CD4-positive, alpha-beta T cell treated with Interleukin-1 beta for 1 hour (primary cell): ENCODE measurements around the gene ABHD10.

Experiments used
- DNase-seq, 2 donors: peaks; one replicate each; pipeline ENCODE4 v3.0.0-alpha.2; 2020 to 2022

ABHD10 gene

DNA sequence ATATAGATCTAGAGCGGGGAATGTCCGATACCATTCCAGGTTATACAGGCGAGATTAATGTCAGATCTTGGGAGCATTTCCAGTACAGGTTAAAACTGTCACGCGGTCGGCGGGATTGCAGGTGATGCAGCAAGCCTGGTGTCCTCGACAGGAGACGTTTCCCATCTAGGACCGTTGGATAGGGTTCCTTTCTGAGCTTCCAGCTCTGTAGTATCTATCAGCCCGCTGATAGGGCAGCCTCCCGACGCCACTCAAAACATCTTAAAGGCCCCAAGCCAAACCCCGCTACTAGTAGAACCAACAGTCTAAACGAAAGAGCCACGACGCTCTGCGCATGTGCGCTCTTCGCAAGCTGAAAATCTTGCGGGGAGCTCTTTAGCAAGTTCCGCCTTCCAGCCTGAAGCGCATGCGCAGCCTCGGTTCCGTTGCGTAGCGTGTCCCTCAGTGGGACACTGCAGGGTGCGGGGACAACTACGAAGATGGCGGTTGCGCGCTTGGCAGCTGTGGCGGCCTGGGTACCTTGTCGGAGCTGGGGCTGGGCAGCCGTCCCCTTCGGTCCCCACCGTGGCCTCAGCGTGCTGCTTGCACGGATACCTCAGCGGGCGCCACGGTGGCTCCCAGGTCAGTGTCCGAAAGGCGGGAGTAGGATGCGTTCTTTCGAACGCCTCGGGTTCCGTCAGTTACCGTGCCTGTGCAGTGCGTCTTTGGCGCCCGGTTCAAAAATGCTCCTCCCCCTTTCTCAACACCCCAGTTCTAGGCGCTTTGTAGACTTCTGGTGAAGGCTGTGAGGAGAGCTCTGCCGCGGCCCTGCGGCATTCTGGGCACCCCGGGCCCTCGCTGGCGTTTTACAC lies at the start of gene ABHD10:
Gene ABHD10 (plus strand): TSS at position 444 of the 851 bp plus-strand sequence. CDS start 36 bp downstream, at position 480.
- DNase-seq = peak; percentile 96 to 97

DNA sequence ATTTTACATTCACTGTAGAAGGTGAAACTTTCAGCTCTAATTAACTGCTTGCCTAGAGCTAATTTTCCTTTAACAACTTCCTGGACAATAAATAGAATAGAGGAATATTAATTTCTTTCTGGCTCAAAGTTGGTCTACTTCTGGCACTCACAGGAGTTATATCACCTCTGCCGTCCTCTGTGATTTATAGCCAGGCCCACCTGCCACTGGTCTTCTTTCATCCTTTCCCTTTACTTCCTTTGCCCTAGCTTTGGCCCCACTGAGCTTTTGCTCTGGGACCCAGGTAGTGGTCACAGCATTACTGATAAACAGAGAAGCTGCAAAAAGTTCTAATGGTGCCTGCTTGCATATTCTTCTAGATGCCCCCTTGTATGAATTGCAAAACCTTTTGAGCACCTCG lies 49.3 kb upstream of the ABHD10 start:
- no peak for DNase-seq

DNA sequence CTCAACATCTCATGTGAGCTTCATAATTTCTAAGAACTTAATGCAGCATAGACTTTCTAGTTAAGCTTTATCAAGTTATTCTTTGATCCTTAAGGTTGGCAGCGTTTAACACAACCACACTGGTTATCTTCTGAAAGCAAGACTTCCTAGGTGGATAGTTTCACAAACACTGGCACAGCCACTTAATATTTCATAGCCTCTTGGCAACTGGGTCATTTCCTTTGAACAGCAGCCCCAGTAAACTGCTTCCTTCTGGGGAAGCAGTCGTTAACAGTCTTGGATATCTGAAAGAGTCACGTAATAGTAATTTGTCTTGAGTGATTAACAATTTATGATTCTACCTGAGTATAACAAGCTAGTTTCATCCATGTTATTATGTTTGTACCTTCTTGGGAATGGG lies 45.9 kb upstream of the ABHD10 start:
- DNase-seq = no peak

DNA sequence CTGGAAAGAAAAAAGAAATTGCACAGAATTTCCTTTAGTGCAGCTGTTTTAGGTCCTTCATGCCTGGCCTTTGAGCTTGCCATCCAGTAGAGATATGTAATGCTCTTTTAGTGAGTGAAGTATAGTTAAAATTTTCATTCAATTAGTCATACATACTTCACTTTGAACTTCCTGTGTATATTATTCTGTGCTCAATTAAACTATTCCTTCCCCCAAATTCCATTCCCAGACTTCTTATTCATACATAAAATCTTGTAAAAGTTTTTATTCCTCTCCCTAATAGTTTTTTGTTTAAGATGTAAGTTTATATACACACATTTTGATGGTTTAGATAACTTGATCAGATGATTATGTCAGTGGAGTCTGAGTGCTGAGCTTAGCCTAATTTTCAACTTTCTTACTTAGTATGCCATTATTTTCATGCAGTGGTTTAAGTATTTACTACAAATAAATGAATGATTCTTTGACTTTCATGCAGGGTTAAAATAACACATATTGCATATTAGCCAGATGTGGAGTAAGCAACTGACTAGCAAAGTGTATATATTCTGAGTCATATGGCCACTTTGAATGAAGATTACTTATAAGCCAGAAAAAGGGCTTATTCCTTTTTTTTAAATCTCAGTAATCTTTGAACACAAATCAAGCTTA lies 42.5 kb upstream of the ABHD10 start:
- no peak for DNase-seq

DNA sequence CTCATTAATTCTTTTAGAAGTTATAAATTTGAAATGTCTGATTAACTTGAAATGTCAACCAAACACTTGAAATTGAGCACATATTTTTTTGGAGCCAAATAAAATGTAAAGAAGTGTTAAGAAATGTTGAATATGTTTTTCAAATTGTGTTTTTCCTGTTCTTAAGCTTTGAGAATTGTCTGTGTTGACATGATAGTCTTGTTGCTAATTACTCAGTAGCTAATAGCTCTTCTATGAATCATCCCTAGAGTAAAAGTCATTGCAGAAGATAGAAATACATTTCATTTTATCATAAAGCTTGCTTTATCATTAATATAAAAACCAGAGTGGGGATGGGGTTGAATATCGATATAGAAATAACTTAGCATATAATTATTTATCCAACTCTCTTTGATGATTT lies 41.9 kb upstream of the ABHD10 start:
- DNase-seq = no peak

DNA sequence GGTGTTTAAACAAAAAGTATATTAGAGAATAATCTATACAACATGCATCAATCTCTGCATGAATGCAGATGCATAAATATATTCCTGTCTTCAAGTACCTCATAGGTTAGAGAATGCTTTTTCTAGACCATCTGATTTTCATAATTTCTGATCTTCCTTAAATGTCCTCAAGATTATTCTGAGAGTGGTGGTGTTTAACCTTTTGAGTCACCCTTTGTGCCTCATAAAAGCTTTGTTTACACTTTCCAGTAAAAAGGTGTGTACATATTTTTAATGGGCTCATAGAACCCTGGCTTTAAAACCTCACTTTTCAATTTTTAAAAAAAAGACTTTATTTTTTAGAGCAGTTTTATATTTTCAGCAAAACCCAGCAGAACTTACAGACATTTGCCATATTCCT lies 41.0 kb upstream of the ABHD10 start:
- no peak for DNase-seq

DNA sequence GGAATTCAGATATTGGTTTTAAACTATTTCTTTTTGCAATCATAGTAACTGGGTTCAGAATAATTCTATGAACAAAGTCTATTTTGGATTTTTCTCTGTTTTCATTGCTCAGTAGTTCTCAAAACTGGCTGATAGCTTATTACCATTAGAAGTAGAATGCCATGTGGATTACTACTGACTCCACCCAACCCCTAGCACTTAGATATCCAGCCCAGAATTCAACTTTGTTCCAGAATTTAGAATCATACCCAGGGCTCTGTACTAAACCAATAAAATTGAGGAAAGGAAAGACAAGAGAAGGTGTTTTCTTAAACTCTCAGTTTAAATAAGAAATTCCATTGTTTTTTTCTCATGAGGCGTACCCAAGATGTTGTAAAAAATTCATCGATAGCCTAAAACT lies 39.0 kb upstream of the ABHD10 start:
- no peak for DNase-seq

DNA sequence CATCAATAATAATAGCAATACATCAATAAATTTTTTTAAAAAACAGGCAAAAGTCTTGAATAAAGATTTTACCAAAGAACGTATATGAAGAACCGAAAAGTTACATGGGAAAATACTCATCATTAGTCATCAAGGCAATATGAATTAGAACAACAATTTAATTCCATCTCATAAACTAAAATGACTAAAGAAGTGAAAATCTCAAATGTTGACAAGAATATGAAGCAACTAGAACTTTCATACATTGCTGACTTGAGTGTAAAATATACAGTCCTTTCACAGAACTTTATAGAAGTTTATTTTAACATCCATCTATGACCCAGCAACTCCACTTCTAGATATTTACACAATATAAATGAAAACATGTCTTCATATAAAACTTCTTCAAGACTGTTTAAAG lies 35.3 kb upstream of the ABHD10 start:
- DNase-seq = no peak

DNA sequence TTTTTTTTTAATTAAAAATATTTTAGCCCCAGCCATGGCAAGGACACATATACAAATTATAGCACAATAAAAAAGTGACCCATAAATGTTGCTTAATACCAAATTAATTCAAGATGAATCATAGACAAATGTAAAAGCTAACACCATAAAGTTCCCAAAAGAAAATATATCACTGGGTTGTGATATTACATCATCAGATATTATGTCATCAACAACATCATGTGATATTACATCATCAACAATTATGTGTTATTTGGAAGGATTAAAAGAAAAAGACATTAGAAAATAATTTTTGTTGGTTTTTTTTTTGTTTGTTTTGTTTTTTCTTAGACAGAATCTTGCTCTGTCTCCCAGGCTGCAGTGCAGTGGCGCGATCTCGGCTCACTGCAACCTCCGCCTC lies 34.5 kb upstream of the ABHD10 start:
- no peak for DNase-seq

DNA sequence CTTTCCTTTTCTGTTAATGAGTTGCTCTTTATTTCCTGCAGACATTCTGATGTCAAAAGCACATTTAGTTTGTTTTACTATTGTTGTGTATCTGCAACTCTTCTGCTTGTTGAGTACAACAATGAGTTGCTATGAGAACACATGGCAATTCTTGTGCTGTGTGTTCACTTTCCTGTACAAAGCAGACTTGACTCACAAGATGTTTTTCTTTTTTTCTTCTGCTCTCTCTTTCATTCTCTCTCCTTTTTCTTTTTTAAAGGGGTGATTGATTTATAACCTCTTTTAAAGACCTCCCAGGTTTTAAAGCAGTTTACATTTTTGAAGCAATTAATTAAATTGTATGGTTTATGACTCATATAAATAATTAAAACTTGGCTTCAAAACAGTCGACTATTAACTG lies 31.6 kb upstream of the ABHD10 start:
- no peak for DNase-seq

DNA sequence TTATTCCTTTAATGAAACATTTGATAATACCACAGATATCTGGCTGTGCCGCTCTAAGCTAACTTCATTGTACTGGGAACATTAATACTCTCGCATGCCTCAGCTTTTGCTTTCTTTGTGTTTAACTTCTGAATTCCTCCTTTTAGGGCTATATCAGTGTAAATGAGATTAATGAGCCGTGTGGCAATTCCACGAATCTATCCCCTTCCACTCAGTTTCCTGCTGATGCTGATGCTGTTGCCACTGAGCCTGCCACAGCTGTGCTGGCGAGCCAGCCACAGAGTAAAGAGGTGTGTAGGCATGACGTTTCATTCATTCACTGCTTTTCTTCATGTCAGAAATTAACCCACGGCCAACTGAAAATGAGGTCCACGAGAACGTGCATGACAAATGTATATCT lies 30.0 kb upstream of the ABHD10 start:
- no peak for DNase-seq

DNA sequence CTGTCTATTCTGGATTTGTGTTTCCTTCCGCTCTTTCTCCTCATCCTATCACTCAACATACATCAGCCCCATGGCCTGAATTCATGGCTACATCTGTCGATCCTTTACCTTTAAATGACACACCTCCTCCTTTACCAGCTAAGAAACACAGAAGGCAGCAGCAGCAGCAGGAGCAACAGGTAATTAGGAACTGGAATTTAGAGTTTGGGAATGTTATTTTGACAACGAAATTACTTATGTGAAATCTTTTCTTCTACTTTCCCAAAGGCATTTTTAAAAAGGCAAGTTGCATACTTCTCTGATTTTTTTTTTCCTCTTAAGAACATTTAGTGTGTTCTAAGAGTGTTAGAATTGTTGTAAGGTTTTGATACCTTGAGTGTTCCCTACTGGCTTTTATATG lies 29.1 kb upstream of the ABHD10 start:
- no peak for DNase-seq

DNA sequence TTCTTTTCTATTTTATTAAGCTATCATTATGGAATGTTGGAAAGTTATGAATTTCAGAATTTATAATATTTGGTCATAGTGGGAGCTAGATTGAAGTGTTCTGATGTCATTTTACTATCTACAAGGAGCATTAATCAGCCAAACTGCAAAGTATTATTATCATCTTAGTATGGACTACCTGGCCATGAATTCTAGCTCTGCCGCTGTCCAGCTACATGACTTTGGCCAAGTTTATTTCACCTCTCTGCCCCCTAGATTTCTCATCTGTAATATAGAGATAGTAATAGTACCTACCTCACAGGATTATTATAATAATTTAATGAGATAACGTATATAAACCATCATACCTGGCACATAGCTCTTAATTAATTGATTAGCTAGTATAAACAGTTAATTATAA lies 27.8 kb upstream of the ABHD10 start:
- no peak for DNase-seq

DNA sequence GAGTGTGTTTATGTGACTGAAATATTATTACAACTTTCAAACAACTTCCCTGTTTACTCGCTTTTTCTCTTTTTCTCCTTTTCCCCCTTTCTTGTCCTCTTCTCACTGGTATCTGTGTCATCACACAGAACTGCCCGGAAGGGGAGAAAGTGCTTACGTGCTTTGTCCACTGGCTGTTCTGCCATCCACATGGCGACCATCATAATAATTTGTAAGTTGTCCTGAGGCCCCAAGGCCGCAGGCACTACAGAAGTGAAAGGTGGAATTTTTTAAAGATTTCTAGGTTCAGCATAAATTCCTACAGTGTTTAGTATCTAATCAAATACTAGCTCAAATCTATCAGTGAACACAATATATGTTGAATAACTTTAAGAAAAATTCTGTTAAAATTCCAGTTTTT lies 26.7 kb upstream of the ABHD10 start:
- no peak for DNase-seq

DNA sequence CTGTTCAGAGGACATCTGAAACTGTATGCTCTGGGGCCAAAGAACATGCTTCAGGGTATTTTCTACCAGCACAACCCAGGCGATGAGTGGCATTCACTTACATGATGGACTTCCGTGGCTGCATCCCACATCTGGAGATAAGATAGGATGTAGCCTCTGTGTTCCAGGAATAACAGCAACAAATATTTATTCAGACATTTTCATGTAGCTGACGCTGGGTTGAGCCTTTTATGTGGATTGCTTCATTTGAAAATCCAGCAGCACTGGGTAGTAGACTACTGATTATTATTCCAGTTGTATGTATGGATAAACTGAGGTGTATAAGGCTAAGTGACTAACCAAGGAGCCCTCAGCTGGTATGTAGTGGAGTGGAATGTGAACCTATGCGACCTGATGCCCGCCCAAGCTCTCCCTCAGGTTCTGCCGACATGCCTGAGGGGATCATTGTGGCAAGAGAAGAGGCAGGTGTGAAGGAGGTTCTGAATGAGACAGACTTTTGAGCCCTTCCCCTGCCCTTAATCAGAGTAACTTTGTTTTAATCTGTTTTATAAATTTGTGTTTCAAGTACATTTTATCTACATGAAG lies 25.9 kb upstream of the ABHD10 start:
- DNase-seq = no peak

DNA sequence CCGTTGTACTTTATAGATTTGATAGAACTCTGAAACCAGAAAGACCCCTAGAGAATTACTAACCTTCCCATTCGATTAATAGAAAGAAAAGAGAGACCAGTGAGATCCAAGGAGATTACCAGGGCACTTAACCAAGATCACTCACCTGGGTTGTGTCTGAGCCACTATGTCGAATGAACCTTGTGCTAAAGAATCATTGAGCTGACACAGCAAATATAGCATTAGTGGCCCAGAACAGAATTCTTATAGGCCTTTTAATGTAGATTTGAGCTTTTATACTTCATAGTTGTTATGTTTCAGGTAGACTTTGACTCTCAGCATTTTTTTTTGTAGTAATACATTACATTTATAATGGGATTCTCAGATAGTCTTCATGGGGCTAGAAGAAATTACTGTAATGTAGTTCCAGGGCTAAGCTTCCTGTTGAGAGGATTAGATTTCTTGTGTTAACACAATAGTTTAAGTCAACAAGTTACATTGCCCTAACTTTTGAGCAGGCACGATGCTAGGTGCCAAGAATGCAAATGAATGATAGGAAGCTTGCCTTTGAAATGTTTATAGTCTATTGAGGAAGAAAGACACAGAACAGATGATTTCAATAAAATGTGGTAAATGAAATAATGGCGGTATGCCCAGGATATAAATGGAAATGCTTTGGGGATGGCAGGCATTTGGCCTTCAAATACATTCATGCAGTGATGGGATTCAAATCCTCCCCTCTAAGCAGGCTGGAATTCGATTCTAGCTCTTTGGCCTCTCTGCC lies 24.4 kb upstream of the ABHD10 start:
- no peak for DNase-seq

DNA sequence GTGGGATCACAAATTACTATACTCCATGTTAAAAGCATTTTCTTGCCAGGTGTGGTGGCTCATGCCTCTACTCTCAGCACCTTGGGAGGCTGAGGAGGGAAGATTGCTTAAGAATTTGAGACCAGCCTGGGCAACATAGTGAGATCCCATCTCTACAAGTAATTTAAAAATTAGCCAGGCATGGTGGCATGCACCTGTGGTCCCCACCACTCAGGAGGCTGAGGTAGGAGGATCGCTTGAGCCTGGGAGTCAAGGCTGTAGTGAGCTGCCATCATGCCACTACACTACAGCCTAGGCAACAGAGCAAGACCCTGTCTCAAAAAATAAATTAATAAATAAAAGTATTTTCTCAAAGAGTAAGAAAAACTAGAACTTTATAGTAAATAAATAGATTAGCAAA lies 22.9 kb upstream of the ABHD10 start:
- no peak for DNase-seq

DNA sequence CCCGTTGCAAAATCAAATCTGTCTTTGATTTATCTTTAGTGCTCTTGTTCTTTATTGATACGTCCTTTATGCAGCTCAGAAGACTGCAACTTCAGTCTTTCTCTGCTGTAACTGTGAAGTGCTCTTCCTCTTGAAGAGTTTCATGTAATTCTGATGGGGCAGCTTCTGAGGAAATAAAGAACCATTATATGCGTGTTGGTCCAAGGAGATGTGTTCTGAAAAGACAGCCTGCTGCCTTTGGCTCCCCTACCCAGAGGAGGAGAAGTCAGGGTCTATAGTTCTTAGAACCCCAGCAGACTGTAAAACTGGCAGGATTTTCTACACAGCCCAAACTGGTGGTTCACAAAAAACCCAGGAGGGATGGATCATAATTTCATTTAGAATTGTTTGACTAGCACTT lies 22.4 kb upstream of the ABHD10 start:
- DNase-seq = no peak

DNA sequence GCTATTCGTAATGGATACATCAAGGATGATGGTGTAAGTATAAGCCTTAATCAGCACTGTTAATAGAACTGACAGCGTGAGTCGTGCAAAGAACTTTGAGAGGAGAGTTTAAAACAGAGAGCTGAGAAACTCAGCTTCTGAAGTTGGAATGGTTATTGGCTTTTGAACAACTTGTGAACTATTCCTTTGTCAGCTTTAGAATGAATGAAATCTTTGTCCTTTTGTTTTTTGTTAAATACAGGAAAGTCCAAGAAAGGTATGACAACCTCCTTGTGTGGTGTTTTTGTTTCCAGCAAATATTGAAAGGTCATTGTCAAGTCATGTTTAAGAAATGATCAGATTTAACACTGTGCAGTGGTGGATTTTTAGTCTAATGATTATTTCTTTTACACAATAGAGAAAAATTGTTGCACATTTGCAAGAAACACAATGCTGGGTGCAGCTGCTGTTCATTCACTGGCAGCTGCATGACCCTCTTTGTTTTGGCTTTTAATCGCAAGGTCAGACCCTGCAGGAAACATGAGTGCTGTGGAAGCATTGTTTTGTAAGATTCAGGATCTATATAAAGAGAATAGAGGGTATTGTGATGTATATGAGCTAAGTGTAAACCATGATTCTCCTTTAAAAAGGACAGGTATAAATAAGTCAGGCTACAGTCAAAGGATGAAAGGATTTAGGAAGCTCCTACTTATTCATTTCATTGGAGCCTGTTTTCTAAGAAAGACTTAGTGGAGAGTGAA lies 21.7 kb upstream of the ABHD10 start:
- DNase-seq = no peak

DNA sequence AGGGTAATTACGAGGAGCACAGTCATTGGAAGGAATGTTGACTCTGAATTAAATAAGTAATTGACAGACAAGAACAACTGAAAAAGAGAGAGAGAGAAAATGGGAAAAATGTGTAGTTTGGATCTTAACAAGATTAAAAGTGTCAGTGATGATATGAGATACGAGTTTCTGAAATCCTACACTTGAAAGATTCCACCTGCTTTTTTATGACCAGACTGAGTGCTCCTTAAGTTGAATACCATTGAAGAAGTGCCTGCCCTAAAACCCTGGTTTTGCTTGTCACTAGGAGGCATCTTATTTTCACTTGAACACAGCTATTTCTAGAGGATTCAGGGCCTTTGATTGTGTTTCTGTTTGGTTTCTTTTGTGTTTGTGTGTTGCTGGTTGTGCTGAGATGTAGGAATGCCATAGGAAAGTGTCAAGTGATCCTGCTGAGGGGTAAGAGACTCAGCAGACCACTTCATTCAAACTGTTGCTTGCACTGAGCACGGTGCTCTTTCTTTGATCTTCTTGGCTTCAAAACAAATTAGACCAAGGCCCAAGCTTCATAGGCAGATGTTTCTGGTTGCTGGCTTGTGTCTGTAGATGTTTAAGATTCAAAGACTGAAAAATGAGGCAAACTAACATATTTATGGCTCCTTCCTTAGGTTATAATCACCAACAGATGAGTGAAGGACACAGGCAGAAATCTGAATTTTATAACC lies 17.2 kb upstream of the ABHD10 start:
- no peak for DNase-seq

DNA sequence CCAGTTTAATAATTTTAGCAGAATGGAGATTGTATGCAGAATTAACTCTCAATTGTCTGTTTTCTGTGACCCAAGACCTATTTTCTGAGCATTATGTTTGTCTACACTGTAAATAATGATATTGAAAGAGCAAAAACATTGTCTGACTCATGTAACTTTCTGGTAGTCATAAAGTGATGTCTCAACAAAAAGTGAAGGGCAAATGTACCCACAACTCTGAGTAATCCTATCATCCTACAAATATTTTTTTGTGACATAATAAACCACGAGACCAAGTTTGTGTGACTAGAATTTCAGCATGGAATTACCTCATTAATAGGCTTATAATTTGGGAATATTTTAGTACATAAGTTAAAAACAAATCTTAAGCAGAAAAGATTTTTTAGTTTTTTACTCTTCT lies 15.4 kb upstream of the ABHD10 start:
- no peak for DNase-seq

DNA sequence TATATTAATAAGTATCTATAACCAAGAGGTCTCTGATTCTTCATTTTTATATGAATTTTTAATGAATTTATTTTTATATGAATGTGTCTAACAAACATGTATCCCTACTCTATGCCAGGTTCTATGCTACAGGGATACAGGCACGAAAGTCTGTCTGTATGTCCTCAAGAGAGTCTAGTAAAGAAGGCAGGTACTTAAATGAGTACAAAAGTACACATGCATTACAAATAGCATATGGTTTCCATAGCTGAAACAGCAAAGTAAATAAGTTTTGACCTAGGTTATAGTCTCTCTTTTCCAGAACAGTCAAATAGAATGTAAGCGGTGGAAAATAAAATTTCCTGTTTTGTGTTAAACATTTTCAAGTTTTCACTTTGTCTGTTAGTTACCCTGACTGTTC lies 13.3 kb upstream of the ABHD10 start:
- DNase-seq = no peak
